Heart left ventricle (tissue), 16 donors: ENCODE measurements around the gene PCYOX1L. TPM values are rescaled to one million over a fixed set of nuclear protein-coding genes. Genes with fewer than 3 reads are reported as not detected.

Experiments
- ATAC-seq, 4 donors: fragments of 200-7000 bp; cut with Tn5 transposase; one replicate each; pipeline ENCODE4 v1.9.1; 2020 to 2022; ENCODE audit warnings: moderate library complexity in 4 of 4, mild to moderate bottlenecking in 3 of 4, moderate number of reproducible peaks in 1 of 4
- DNase-seq, 5 donors: peaks; one replicate each; pipeline ENCODE4 v3.0.0-alpha.2; 2020
- H3K27ac ChIP-seq, 12 donors: fragments of 200-600 bp; sonication (generic) in 4 of 12; one replicate each; pipeline versions ENCODE4 v1.5.0 to v1.8.0; 2016 to 2022; ENCODE audit warnings: mild to moderate bottlenecking in 2 of 12
- H3K27me3 ChIP-seq, 9 donors: fragments of 200-600 bp; sonication (generic) in 2 of 9; one replicate each; pipeline versions ENCODE4 v1.5.1 to v1.8.0; 2016 to 2022; ENCODE audit warnings: mild to moderate bottlenecking in 3 of 9
- H3K36me3 ChIP-seq, 9 donors: fragments of 200-600 bp; sonication (generic) in 2 of 9; one replicate each; pipeline versions ENCODE4 v1.5.0 to v1.8.0; 2018 to 2022; ENCODE audit warnings: mild to moderate bottlenecking in 2 of 9
- H3K4me1 ChIP-seq, 12 donors: fragments of 200-600 bp; sonication (generic) in 4 of 12; one replicate each; pipeline versions ENCODE4 v1.5.0 to v1.8.0; 2016 to 2022; ENCODE audit warnings: mild to moderate bottlenecking in 3 of 12
- H3K4me3 ChIP-seq, 12 donors: fragments of 200-600 bp; sonication (generic) in 4 of 12; one replicate each; pipeline versions ENCODE4 v1.5.0 to v1.8.0; 2017 to 2022; ENCODE audit warnings: mild to moderate bottlenecking in 9 of 12, moderate library complexity in 4 of 12
- H3K9me3 ChIP-seq, 12 donors: fragments of 200-600 bp; sonication (generic) in 4 of 12; one replicate each; pipeline versions ENCODE4 v1.5.0 to v1.8.0; 2016 to 2022; ENCODE audit warnings: mild to moderate bottlenecking in 1 of 12
- POLR2A ChIP-seq, 2 donors: fragments of 450-650 bp; IDR thresholded peaks; one replicate each; pipeline ENCODE4 v1.6.1; 2017; ENCODE audit warnings: antibody characterized with exemption in 2 of 2, mild to moderate bottlenecking in 2 of 2, moderate library complexity in 2 of 2
- WGBS, 4 donors: extraction: QIAGEN DNeasy Blood & Tissue Kit in 2 of 4; methylation state at CpG; one replicate each; pipeline versions ENCODE4 v1.1.5 to v1.1.7; 2013 to 2018; 5-methylcytosine and 5-hydroxymethylcytosine counted together
- intact Hi-C, 10 donors: fragments of 100-400 bp; cut with DNase I; formaldehyde crosslinking; loops; one replicate each; pipeline versions ENCODE4 v1.11.1 to v1.14.2; 2022
- polyA plus RNA-seq, 2 donors: library from polyadenylated mRNA; stranded (reverse); fragments of 200-250 nt; gene quantifications; one replicate each; pipeline ENCODE4 v1.2.3, GENCODE V29; 2013
- total RNA-seq, 9 donors: library from RNA; depleted of rRNA in 2 of 9; stranded (reverse); fragments of >200 nt in 2 of 9; fragmentation: NEBNext Ultra II Directional in 3 of 9; extraction: Animal tissue kit (Norgen Biotek cat#: 25700) in 3 of 9; gene quantifications; one replicate each; pipeline versions ENCODE4 v1.1.0 to v1.2.4, GENCODE V29; 2016 to 2023
- TF ChIP-seq, protein P1 (sequence below), 12 donors: fragments of 200-600 bp; sonication (generic) in 4 of 12; IDR thresholded peaks; one replicate each; pipeline versions ENCODE4 v1.5.0 to v1.8.0; 2018 to 2022; ENCODE audit warnings: antibody characterized with exemption in 12 of 12, mild to moderate bottlenecking in 5 of 12
- donor health status: ischemic (EF 13 %, LVEDD 7.1; RV severe dilation, severe dysfunction).
- donor health status: healthy with polysubstance abuse.
- donor health status: DM: no; HTN: yes; CAD: no.
- donor health status: DM: no; HTN: no; CAD: no.
- donor health status: ischemic (EF 25% LVEDD 6.9; RV normal size, moderate dysfunction).
- donor health status: ischemic (EF 25% LVEDD 5.7; RV mildly dilated, moderate dysfunction).
- donor health status: healthy.
- donor health status: DM: yes; HTN: yes; CAD: no.
- donor health status: ischemic (EF 35%, LVEDD 5.7; RV mildly dilated, moderate dysfunction).
- donor health status: nonischemic (EF 11% LVEDD 7.7; RV severe dilation, severe dysfunction).
- donor health status: DM: yes; HTN: yes; CAD: no.
- donor health status: PGD.
- donor health status: ischemic (EF 29% LVEDD 5.4; RV normal size, mild dysfunction).
- donor health status: nonischemic (EF 23%, LVEDD 6.1; RV moderate dilation, normal function).

PCYOX1L gene
- total and polyA plus RNA-seq, 11 donors = 2.3 to 6.8 (median 3.7) TPM

DNA sequence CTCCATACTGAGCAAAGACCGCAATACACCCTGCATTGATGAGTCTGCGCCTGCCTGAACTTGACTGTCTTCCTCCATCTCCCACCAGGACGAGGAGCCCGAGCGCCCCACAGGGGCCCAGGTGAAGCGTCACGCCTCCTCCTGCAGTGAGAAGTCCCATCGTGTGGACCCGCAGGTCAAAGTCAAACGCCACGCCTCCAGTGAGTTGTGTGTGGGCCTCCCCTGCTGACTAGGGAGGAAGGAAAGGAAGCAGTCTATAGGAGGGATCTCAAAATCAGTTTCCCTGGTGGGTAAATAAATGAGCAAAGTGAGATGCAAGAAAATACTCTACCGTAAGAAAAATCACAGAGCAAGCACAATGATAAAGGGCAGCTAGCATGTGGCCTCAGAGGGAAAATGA, 35.3 kb upstream of the PCYOX1L start:
- Histone ChIP-seq H3K27ac (peak overlapping the region in 9 of 12 donors; percentile 8 to 55 (median 35)), H3K4me1 (peaks cover 10 to 53% (median 26%) of the 10 kb centered on the region in 12 donors), H3K9me3 (no peaks in the 10 kb centered on the region), H3K4me3 (no peak overlapping the region), H3K27me3 (no peaks in the 10 kb centered on the region), H3K36me3 (peaks cover 0 to 97% (median 40%) of the 10 kb centered on the region in 9 donors)
- intact Hi-C loops = loop anchor here in 3 of 10 donors (5.0 kb wide), 3 partner anchors 35 to 240 kb away; partner anchors contain the start of gene PCYOX1L (in 1 of the 3)
- no peak for ATAC-seq
- WGBS, 4 donors = 84 to 86% (median 86%) methylated on average over 12 of the region's 12 CpGs
- DNase-seq = no peak
- TF ChIP-seq, protein P1, sequence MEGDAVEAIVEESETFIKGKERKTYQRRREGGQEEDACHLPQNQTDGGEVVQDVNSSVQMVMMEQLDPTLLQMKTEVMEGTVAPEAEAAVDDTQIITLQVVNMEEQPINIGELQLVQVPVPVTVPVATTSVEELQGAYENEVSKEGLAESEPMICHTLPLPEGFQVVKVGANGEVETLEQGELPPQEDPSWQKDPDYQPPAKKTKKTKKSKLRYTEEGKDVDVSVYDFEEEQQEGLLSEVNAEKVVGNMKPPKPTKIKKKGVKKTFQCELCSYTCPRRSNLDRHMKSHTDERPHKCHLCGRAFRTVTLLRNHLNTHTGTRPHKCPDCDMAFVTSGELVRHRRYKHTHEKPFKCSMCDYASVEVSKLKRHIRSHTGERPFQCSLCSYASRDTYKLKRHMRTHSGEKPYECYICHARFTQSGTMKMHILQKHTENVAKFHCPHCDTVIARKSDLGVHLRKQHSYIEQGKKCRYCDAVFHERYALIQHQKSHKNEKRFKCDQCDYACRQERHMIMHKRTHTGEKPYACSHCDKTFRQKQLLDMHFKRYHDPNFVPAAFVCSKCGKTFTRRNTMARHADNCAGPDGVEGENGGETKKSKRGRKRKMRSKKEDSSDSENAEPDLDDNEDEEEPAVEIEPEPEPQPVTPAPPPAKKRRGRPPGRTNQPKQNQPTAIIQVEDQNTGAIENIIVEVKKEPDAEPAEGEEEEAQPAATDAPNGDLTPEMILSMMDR (IDR thresholded peaks at IDR 0.05) = no peak
- TF ChIP-seq POLR2A (IDR thresholded peaks at IDR 0.05) = no peak

DNA sequence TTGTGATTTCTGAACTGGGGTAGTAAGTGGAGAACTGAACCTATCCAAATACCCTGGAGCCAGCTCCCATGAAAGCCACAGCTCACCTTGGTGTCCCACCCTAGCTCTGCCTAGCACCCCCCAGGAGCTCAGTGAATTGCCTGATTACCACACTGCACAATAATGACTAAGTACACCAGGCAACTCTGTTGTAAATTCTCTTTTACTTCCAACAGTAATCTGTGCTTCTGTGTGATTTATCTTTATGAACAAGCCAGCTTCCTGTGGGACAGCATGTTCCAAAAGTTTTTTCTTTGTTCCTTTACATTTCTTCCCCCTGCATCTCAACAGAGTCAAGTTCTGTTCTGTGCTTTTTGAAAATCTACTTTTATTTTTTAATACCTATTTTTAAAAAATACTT, 34.6 kb upstream of the PCYOX1L start:
- no peak for ATAC-seq
- H3K27me3 ChIP-seq = no peaks in the 10 kb centered on the region
- peaks cover 0 to 97% (median 40%) of the 10 kb centered on the region in 9 donors for H3K36me3 ChIP-seq
- TF ChIP-seq POLR2A (IDR thresholded peaks at IDR 0.05) = no peak
- TF ChIP-seq, protein P1 (IDR thresholded peaks at IDR 0.05) = no peak
- intact Hi-C loops = loop anchor here in 3 of 10 donors (5.0 kb wide), 3 partner anchors 34 to 239 kb away; partner anchors contain the start of gene PCYOX1L (in 1 of the 3)
- no peak overlapping the region for H3K4me3 ChIP-seq
- peak overlapping the region; percentile 8 to 55 (median 26) for H3K27ac ChIP-seq
- no peaks in the 10 kb centered on the region for H3K9me3 ChIP-seq
- peaks cover 10 to 52% (median 26%) of the 10 kb centered on the region in 12 donors for H3K4me1 ChIP-seq
- no peak for DNase-seq

DNA sequence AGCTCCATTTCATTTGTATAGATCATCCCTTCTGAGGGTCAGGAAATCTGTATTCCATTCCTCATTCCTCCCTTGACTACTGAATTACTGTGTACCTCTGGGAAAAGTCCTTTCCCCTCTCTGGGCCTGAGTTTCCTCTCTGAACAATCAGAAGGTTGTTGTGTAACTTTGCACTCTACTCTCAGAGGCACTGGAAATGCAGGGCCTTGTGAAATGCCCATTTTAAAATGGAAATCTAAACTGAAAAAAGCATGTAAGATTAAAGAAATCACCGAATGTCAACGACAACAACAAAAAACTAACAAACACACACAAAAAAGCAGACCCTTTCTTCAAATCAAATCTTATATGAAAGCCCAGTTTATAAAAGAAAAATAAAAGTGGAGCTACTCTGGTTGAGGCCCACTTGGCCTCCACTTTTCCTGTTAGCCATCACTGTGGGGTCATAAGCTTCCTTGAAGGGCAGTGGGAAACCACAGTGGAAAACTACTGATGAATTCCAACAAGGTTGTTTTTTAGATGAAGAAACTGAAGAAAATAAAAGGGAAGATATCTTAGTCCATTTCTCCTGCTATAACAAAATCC, 34.1 kb upstream of the PCYOX1L start:
- Histone ChIP-seq H3K27me3 (no peaks in the 10 kb centered on the region), H3K4me1 (peaks cover 10 to 52% (median 26%) of the 10 kb centered on the region in 12 donors), H3K36me3 (peaks cover 0 to 95% (median 37%) of the 10 kb centered on the region in 9 donors), H3K27ac (peak overlapping the region in 10 of 12 donors; percentile 11 to 55 (median 33)), H3K9me3 (no peaks in the 10 kb centered on the region), H3K4me3 (no peak overlapping the region)
- 68 to 82% (median 74%) methylated on average over 2 of the region's 2 CpGs for WGBS, 4 donors
- ATAC-seq (no peak), DNase-seq (no peak)
- TF ChIP-seq, protein P1 (IDR thresholded peaks at IDR 0.05) = no peak
- no peak for TF ChIP-seq POLR2A (IDR thresholded peaks at IDR 0.05)
- intact Hi-C loops = loop anchor here in 3 of 10 donors (5.0 kb wide), 3 partner anchors 34 to 239 kb away; partner anchors contain the start of gene PCYOX1L (in 1 of the 3)

DNA sequence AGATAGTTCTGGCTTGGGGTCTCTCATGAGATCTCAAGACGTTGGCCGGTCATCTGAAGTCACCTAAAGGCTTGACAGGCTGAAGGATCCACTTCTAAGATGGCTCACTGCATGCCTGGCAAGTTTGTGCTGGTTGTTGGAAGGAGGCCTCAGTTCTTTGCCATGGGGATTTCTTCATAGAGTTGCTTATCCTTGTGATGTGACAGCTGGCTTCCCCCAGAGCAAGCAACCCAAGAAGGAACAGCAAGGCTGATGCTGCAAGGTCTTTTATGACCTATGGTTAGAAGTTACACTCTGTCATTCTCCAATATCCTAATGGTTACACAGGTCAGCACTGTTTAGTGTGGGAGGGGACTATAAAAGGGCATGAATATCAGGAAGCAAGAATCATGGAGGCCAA, 33.2 kb upstream of the PCYOX1L start:
- H3K36me3 ChIP-seq = peaks cover 0 to 95% (median 40%) of the 10 kb centered on the region in 9 donors
- peak overlapping the region in 6 of 12 donors; percentile 11 to 55 (median 24) for H3K27ac ChIP-seq
- DNase-seq (no peak), ATAC-seq (no peak)
- no peak for TF ChIP-seq POLR2A (IDR thresholded peaks at IDR 0.05)
- TF ChIP-seq, protein P1 (IDR thresholded peaks at IDR 0.05) = no peak
- H3K4me1 ChIP-seq = peaks cover 10 to 46% (median 26%) of the 10 kb centered on the region in 12 donors
- no peaks in the 10 kb centered on the region for H3K27me3 ChIP-seq
- H3K9me3 ChIP-seq = no peaks in the 10 kb centered on the region
- 73 to 92% (median 80%) methylated on average over 2 of the region's 2 CpGs for WGBS, 4 donors
- intact Hi-C loops = loop anchor here in 3 of 10 donors (5.0 kb wide), 3 partner anchors 33 to 238 kb away; partner anchors contain the start of gene PCYOX1L (in 1 of the 3)
- no peak overlapping the region for H3K4me3 ChIP-seq
